GM13976 (cell line): ENCODE results near the gene GPALPP1.

Experiments
- DNase-seq: peaks from one replicate; pipeline ENCODE4 v3.0.0; 2012; ENCODE audit warnings: low spot score
- in situ Hi-C: fragments of 300-500 bp; cut with MboI; formaldehyde crosslinking; loops from one replicate; pipeline ENCODE4 v1.12.0; 2022; ENCODE audit warnings: low sequenced_read_pairs, mixed read lengths, inconsistent platforms; ENCODE audit not compliant: unreplicated experiment
- TF ChIP-seq, protein P1 (sequence below): IDR thresholded peaks from 2 replicates; pipeline ENCODE4 v1.5.1; 2012; ENCODE audit warnings: borderline replicate concordance, mild to moderate bottlenecking; ENCODE audit not compliant: insufficient read depth; ENCODE audit errors: extremely low read depth, missing control alignments, control extremely low read depth

Gene GPALPP1

DNA sequence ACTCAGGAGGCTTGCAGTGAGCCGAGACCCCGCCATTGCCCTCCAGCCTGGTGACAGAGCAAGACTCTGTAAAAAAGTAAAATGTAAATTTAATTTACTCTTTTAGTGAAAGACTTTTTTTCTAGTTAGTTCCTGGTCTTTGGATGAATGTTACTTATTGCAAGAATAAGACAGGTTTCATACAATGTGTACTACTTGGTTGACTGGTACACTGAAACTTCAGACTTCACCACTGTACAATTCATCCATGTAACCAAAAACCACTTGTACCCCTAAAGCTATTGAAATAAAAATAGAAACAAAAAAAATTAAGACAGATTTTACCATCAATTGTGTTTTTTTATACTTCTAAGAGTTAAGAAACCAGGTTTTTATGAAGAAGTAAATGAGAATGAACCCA lies 35.5 kb downstream of the GPALPP1 start:
- no peak for DNase-seq
- in situ Hi-C loops, result no loop called here
- TF ChIP-seq, protein P1, sequence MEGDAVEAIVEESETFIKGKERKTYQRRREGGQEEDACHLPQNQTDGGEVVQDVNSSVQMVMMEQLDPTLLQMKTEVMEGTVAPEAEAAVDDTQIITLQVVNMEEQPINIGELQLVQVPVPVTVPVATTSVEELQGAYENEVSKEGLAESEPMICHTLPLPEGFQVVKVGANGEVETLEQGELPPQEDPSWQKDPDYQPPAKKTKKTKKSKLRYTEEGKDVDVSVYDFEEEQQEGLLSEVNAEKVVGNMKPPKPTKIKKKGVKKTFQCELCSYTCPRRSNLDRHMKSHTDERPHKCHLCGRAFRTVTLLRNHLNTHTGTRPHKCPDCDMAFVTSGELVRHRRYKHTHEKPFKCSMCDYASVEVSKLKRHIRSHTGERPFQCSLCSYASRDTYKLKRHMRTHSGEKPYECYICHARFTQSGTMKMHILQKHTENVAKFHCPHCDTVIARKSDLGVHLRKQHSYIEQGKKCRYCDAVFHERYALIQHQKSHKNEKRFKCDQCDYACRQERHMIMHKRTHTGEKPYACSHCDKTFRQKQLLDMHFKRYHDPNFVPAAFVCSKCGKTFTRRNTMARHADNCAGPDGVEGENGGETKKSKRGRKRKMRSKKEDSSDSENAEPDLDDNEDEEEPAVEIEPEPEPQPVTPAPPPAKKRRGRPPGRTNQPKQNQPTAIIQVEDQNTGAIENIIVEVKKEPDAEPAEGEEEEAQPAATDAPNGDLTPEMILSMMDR, result no peak

DNA sequence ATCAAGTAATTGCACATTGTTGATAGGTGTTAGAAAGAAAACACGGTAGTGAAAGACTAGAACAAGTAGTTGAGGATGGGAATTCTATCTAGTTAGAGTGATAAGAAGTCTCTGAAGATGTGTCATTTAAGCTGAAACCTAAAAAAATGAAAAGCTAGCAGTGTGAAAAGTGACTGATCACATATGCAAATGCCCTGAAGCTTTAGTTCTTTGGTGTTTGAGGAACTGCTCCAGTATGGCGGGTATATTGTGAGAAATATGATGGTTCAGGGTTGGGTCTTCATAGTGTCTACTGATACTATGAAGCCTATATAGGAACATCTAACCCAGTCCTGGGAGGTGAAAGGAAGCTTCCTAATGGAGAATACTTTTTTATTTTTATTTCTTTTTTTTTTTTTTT lies 45.0 kb downstream of the GPALPP1 start:
- TF ChIP-seq, protein P1, result no peak
- in situ Hi-C loops, result no loop called here
- DNase-seq, result no peak

DNA sequence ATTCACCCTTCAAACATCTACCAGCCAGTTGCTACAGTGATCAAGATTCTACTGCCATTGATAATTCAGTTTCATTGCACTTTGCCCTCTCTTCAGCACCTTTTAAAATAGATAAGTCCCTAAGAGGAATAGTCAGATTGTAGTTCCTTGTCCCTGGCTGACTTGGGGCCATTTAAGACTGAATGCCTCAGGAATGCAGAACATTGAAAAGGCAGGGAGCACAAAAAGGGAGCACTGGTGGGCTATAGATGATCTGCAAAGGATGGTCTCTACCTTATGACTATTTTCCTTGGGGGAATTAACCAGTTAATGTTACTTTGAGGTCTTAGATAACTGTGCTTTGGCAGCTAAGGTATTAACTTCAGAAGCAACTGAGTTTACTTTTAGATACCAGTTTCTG lies 46.9 kb downstream of the GPALPP1 start:
- TF ChIP-seq, protein P1, result no peak
- in situ Hi-C loops, result no loop called here
- DNase-seq, result no peak

DNA sequence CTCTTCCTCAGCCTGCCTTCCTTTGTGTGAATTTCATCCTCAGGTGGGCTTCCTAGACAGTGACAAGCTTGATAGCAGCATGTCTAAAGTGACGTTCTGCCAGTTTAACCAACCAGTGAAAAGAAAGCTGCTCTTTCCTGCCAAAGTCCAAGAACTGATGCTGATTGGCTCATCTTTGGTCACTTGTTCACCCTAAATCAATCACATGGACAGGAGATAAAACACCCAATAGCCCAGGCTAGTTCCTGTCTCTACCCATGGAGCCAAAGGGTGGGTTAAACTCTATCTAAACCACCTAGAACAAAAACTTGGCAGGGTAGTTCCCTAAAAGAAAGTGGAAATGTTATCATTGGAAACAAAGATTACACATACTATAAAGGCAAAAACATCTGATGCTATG lies 50.8 kb downstream of the GPALPP1 start:
- in situ Hi-C loops, result no loop called here
- DNase-seq, result no peak
- TF ChIP-seq, protein P1, result no peak

DNA sequence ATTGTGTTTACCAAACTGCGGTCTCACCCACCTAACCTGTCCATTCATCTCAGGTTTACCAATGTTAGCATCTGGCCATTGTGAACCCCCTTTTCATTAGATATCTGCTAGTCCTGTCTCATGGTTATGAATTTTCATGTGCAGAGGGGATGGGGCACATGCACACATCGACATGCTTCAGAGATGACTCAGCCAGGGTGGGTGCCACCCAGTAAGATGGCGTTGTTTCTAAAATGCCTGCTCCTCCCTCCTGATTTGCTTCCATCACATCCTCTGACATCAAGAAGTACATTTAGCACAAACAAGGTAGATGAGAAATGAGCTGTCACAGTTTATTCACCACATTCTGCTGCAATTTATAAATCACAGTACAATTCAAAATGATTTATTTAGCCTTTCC lies 51.3 kb downstream of the GPALPP1 start:
- DNase-seq, result no peak
- in situ Hi-C loops, result no loop called here
- TF ChIP-seq, protein P1, result no peak

DNA sequence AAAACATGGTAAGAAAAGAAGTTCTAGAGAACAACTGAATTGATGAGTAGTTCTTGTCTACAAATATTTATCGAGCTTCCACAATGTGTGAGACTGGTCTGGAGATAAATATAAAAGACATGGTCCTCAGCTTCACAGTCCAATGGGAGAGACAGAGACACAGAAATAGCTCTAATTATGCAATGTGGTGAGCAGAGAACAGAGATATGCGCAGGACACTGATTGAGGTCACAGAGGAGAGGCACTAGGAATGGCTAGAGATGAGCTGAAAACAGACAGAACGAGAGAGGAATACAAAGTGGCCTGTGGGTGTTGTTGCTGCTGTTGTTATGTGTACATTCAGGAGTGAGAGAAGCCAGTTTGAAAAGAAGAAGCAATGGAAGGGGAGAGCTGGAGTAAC lies 53.2 kb downstream of the GPALPP1 start:
- TF ChIP-seq, protein P1, result no peak
- in situ Hi-C loops, result no loop called here
- DNase-seq, result no peak

DNA sequence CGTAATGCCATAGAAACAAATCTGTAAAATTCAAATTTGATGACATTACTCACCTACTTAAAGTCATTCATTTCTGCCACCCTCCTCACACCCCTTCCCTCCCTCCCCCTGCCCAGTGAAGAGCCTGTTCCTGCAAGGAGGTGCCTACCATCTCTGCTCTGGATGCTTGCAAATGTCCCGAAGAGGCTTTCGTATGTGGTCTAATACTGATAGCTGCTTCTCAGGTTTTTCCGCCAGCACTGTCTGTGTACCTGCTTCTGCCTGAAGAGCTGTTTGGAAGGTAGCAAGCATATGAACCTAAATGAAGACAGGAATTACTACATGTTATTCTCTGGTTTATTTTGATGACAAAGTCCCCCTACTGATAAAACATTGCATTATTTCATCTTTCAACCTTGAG lies 57.1 kb downstream of the GPALPP1 start:
- DNase-seq, result no peak
- TF ChIP-seq, protein P1, result no peak
- in situ Hi-C loops, result loop anchor here (5.0 kb wide), 1 partner anchor 256 kb away; no protein-coding TSS in a partner anchor
